ENCODE data around the gene HID1.
A peak's percentile ranks its signal among the peaks of the same experiment; 100 is the strongest.
"Not testable (repeated sequence)": the region's sequence is repeated elsewhere in the genome, so short reads cannot be mapped to it uniquely, and the experiment has no call there.

Gene HID1

GRCh38 chr17:74922172-74922571, 50.4 kb downstream of the HID1 start:
- no peak for DNase-seq

DNA sequence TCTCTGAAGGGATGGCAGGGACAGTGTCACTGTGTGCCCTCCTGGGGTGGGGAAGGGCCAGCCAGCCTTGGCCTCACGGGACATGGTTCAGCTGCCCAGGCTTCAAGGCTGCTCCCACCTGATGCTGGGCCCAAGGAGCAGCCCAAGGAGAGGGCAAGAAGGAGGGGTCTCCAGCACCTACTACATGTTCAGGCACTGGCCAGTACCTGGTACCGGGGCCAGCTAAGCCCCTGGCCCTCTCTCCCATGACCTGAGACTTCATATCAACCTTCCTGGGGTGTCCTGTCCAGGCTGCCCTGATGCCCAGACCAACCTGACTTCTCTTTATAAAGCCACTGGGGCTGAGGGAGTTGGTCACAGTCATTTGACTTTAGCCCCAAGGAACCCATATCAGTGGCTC, 50.8 kb downstream of the HID1 start:
- no peak for DNase-seq

GRCh38 chr17:74921026-74921681, 51.4 kb downstream of the HID1 start:
- DNase-seq, result no peak

- DNase-seq, result no peak
These were observed 51.9 kb downstream of the HID1 start for GRCh38 chr17:74920642-74921025.

- no peak for DNase-seq
These were observed 52.3 kb downstream of the HID1 start for GRCh38 chr17:74920306-74920620.

- peak in 1 of 5 experiments; percentile 17 for DNase-seq
These were observed 52.9 kb downstream of the HID1 start for GRCh38 chr17:74919440-74920305.

- DNase-seq, result no peak
These were observed 53.7 kb downstream of the HID1 start for GRCh38 chr17:74918906-74919305.

DNA sequence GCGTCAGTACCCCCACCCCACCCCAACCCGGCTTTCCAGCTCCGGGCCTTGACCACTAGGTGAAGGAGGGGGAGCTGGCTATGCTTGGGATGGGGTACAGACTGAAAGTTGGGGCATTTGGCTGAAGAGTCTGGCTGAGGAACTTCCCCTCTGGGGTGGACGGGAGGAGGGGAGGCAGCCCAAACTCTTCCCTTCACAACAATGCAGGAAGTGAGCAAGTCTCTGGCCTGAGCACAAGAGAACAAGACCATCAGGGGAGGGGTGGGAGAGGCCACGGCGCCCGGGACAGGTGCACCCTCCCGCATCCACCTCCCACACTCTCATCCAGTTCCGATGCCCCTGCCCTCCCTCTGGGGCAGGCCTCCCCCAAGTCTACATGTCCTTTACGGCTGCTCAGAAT, 55.1 kb downstream of the HID1 start:
- DNase-seq, result no peak

GRCh38 chr17:74916851-74917199, 55.7 kb downstream of the HID1 start:
- DNase-seq, result no peak

- DNase-seq, result no peak
These were observed 56.3 kb downstream of the HID1 start for GRCh38 chr17:74916136-74916850.

- not testable (repeated sequence) for DNase-seq
These were observed 61.1 kb downstream of the HID1 start for GRCh38 chr17:74911423-74911822.

DNA sequence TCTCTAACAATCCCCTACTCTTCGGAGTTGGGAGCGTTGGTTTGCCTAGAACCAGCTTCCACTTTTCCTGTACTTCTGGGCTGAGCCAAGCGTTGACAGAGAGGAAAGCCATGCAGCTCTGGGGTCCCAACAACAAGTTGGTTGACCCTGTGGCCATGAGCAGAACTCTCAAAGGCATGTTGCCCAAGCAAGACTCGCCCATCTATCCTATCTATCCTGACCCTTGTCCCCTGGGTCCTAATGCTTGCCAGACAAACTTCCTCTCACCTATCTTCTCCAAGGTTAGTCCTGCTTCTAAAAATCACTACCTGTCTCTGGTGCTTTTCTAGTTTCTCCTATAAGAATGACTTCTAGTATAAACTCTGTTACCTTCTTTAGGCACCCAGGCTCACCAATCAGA, 63.5 kb downstream of the HID1 start:
- DNase-seq, result not testable (repeated sequence)

GRCh38 chr17:74907012-74907411, 65.5 kb downstream of the HID1 start:
- DNase-seq, result no peak

GRCh38 chr17:74906214-74906793, 66.3 kb downstream of the HID1 start:
- DNase-seq, result not testable (repeated sequence)

GRCh38 chr17:74904687-74905409, 67.7 kb downstream of the HID1 start:
- DNase-seq, result no peak

- no peak for DNase-seq
These were observed 68.9 kb downstream of the HID1 start for GRCh38 chr17:74903671-74904070.

- no peak for DNase-seq
These were observed 69.5 kb downstream of the HID1 start for GRCh38 chr17:74903034-74903433.

DNA sequence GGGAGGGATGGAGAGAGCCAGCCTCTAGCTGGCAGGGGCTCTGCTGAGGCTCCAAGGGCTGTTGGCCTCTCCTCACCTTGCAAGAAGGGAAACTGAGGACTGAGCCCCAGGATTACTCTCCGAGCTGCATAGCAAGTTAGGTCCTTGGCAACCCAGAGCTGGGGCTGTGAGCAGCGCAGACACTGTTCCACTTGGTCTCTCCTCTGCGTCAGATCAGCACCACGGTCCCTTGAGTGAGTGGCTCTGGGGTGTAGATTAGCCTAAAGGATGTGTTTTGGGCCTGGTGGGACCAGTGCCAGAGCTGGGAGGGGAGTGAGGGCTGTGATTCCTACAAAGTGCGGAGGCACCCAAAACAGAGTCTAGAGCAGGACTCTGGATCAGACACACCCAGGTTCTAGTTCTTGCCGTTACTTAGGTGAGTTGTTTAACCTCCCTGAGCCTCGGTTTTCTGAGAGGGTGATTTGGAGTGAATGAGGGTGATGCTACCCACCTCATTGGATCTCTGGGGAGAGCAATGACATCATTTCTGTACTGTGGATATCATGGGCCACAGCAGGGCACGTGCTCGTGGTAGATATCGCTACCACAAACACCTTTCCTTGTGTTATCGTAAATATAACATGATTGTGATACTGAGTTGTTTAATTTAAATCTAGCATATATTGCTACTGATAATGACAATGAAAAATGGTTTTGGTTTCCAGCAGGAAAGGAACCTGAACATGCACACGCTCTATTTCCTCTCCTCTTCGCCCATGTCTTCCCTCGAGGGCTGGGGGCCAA, 71.0 kb downstream of the HID1 start:
- no peak for DNase-seq
